GOT3 (cell line): ENCODE results near the gene CTNNA3.

Source experiments
- DNase-seq: peaks from one replicate; lab custom pipeline; 2025; ENCODE audit warnings: mixed read lengths; lab: John Stamatoyannopoulos, UW

CTNNA3 gene

DNA sequence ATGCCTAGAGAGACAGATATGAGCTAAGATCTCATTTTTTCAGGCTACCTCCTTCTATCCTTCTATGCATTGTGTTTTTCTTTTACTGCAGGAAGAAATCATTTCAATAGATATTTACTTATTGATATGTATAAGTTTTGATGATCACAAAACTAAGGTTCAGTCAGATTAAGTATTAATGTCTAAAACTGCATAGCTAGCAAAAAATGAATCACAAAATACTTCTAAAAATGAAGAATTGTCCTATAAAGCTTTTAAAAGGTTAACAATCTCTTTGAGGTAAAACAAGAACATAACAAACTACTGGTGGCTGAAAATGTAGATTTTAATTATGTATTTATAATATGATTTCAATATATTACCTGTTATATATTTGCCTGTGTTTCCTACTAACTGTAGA, 1403.1 kb downstream of the CTNNA3 start:
- no peak for DNase-seq

- no peak for DNase-seq
Measured at GRCh38 chr10:66292456-66292855, 1403.5 kb downstream of the CTNNA3 start.

- no peak for DNase-seq
Measured at GRCh38 chr10:66291133-66291532, 1404.9 kb downstream of the CTNNA3 start.

GRCh38 chr10:66284621-66285020, 1411.4 kb downstream of the CTNNA3 start:
- DNase-seq: no peak

DNA sequence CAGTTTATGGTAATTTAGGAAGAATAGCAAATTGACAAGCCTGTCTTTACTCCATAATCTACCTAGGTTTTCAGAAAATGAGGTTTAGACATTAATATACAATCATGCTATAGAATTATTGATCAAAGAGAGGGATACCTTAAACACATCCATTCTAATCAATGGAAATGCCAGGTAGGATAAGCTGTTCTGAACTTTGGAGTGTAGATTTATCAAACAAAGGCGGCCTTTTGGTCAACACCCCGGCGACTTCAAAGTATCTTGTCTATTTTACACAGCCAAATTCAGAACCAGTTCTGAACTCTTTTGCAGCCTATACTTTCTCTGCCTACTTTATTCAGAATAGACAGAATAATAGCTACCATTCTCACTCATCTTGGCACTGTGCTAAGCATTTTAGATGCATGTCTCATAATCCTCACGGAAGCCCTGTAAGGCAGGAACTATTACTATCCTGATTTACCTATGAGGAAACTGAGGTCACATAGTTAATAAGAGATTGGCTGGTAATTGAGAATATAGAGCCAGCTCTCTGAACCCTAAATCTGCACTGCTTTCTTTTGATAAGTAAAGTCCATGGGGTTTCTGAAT, 1412.0 kb downstream of the CTNNA3 start:
- no peak for DNase-seq

DNA sequence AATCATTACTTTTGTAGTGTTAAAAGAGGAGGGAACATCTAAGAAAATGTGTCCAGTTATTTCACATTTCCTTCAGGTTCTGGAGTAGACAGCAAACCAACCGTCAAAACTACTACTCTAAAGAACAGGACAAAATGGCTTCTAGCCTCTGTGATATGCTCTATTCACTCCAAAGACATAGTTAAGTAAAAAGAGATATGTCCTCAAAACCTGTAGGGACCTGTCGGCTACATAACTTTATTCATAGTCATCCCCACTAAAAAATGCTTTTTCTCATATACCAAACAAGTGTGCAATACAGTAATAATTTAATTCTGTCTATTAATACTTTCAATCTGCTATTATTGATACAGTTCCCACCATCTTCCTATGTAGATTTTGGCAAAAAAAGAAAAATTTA, 1412.9 kb downstream of the CTNNA3 start:
- no peak for DNase-seq

- no peak for DNase-seq
Measured at GRCh38 chr10:66281327-66281726, 1414.7 kb downstream of the CTNNA3 start.

DNA sequence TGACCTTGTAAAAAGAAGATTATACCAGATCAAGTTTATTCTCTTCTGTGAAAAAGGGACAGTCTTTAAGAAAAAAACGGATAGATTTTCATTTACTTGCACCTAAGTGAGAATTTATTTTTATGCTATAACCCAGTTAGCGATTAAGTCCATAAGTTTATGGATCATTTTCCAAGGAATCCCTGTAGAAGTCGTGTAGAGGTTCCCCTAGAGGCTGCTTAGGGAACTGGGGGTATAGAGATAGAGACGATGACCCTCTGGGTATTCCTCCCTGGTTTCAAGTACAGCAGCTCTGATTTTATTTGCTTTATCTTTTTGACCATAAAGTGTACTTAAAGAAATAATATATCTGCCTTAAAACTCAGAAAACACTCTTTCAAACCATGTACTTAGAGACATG, 1418.5 kb downstream of the CTNNA3 start:
- DNase-seq: no peak

- no peak for DNase-seq
Measured at GRCh38 chr10:66273966-66274519, 1422.0 kb downstream of the CTNNA3 start.

- DNase-seq: no peak
Measured at GRCh38 chr10:66265398-66265797, 1430.6 kb downstream of the CTNNA3 start.

- DNase-seq: no peak
Measured at GRCh38 chr10:66259836-66260235, 1436.2 kb downstream of the CTNNA3 start.

- no peak for DNase-seq
Measured at GRCh38 chr10:66258693-66259092, 1437.3 kb downstream of the CTNNA3 start.

- DNase-seq: no peak
Measured at GRCh38 chr10:66257801-66258200, 1438.2 kb downstream of the CTNNA3 start.

- no peak for DNase-seq
Measured at GRCh38 chr10:66252986-66253385, 1443.0 kb downstream of the CTNNA3 start.

DNA sequence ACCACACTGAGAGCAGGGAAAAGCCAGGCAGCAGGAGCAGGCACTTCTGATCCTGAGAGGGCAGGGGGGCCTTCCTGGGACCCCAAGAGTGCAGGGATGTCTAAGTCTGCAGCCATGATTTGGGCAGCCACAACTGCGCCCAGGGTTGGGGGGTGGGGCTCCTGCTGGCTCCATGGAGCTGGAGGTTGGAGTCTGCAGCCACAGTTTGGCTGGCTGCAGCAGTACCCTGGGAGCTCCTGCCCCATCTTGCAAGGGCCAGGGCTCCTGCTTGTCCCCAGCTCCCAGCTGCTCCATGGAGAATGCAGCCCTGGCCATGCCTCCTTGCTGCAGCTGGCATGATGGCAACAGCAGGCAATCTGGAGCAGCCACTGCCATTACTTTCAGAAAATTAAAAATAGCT, 1449.8 kb downstream of the CTNNA3 start:
- DNase-seq: no peak

GRCh38 chr10:66244953-66245352, 1451.0 kb downstream of the CTNNA3 start:
- no peak for DNase-seq

DNA sequence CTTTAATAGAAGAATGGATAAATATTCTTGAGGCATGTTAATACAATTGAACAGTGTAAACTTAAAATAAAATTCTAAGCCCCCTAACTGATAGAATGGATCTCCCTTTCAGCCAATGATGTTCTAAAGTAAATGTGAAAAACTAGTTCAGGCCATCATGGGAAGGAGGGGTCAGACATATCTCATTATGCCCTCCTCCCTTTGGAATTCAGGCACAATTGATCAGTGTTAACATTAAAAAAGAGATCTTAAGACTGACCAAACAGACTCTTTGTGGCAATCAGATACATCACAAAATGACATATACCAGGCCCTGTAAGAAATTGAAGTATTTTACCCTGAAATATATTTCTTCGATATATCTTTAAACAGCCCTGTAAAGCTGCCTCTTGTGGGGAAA, 1453.1 kb downstream of the CTNNA3 start:
- no peak for DNase-seq

GRCh38 chr10:66239062-66239461, 1456.9 kb downstream of the CTNNA3 start:
- no peak for DNase-seq

DNA sequence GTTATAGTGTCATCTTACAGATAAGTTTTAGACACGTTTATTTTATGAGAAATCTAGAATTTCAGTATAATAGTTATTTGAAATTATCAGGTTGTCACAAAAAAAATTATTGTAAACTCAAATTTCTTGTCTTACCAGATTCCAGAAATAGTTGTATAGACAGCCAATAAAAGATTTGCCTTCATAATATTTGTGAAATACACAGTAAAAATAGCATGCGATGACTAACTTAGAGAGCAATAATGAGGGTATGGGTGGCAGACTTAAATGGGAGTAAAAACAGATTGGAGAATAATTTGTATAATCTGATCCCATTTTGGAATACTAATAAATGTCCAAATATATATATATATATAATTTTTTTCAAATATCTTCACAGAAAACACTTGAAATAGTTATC, 1457.7 kb downstream of the CTNNA3 start:
- no peak for DNase-seq

DNA sequence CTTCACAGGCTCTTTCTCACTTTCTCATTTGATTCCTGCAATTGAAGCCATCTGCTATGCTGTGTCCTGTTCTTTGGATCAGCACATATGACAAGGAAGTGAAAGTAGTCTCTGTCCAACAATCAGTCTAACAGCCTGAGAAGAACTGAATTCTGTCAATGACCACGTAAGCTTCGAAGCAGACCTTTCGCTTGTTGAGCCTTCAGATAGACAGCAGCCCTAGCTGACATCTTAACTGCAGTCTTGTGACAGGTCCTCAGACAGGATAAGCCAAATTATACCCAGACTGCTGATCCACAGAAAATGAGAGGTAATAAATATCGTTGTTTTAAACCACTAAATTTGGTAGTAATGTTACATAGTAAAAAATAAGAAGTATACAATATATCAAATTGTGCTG, 1461.1 kb downstream of the CTNNA3 start:
- no peak for DNase-seq

- no peak for DNase-seq
Measured at GRCh38 chr10:66228887-66229286, 1467.1 kb downstream of the CTNNA3 start.

GRCh38 chr10:66223656-66224055, 1472.3 kb downstream of the CTNNA3 start:
- no peak for DNase-seq

DNA sequence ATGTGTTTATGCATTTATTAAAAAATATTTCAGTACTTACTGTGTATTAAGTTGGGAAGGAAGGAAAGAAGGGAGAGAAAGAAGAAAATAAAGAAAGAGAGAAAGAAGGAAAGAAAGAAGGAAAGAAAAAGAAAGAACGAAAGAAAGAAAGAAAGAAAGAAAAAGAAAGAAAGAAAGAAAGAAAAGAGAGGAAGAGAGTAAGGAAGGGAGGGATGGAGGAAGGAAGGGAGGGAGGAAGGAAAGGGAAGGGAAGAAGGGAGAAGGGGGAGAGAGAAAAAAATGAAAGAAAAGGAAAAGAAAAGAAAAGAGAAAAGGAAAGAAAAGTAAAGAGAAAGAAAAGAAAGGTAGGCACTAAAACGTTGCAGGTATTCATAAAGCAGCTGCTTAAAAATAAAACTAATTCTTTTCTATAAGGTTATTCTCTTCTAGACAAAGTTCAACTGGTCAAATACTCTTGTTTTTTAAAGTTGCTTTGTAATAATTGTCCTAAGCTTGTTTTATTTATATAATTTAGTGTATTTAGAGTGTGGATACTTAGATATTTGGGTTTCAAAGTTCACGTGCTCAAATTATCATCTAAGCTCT, 1473.4 kb downstream of the CTNNA3 start:
- DNase-seq: no peak

GRCh38 chr10:66218981-66219587, 1476.9 kb downstream of the CTNNA3 start:
- DNase-seq: no peak
